ENCODE results near the gene NRGN. TPM values are rescaled to one million over a fixed set of nuclear protein-coding genes. Genes with fewer than 3 reads are reported as not detected.

NRGN gene
- total and polyA plus RNA-seq, 2 of the 4 experiments (the other 2 are of a cell fraction), result 0.54 to 24.8 TPM

DNA sequence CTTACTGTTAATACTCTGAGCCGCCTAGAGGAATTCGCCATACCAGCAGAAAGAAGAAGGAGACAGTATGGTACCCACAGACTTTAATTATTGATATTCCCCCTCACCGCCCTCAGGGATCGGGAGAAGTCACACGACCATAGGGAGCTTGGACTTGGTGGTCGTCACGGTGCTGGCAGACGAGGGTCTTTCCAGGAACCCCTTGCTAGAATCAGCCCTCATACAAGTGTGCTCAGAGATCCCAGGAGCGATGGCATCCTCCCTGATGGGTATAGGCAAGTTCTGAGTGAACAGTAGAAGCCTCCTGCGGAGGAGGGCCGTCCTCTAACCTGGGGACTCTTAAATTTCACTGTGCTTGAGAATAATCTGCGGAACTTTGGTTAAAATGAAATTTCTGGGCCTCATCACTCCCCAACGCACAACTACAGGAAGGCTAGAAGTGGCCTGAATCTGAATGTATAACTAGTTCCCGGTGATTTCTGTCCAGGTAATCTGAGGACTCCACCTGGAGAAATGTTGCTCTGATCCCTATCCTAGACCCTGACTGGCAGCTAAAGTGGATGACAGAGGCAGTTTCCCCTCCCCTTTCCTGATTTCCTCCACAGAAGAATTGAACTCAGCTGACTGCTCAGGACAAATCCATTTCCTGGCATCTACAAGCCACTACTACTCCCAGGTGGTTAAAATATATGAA is 7.8 kb downstream of the NRGN start:
- no TSS peak for BruUV-seq (replicated peaks)
- Histone ChIP-seq H3K23ac (ENCODE audit: low read depth, low read length) (no peak overlapping the region), H2BK15ac (ENCODE audit: low read depth, low read length) (peak overlapping the region; percentile 26; the same call in 2 of the 3 replicates), H4K20me1 (ENCODE audit: insufficient read depth, low read length) (no peaks in the 10 kb centered on the region), H3K27ac (ENCODE audit: insufficient read depth, low read length) (no peak overlapping the region), H3K4me2 (ENCODE audit: low read depth, low read length) (no peak overlapping the region; the same call in 1 of the 2 replicates), H2BK120ac (ENCODE audit: low read depth, low read length) (peak overlapping the region; percentile 6; the same call in 1 of the 2 replicates), H2AK5ac (ENCODE audit: low read depth, low read length) (peak overlapping the region; percentile 59), H3K79me1 (ENCODE audit: low read depth in 1 of 2, low read length in 2 of 2) (no peaks in the 10 kb centered on the region; a peak in 1 of 4 replicates), H2AFZ (replicated peaks; ENCODE audit: low read length, poor library complexity) (peak overlapping the region; percentile 89), H4K5ac (ENCODE audit: low read depth, low read length) (no peak overlapping the region), H3K4me3 (ENCODE audit: insufficient read depth, low read depth, low read length) (no peak overlapping the region), H2AK9ac (replicated peaks; ENCODE audit: low read depth, low read length, poor library complexity) (peak overlapping the region; percentile 18), H3K18ac (ENCODE audit: low read depth, low read length) (no peak overlapping the region; the same call in 1 of the 2 replicates), H3K56ac (ENCODE audit: extremely low read depth, insufficient read depth, low read length) (no peak overlapping the region), H3K4me1 (ENCODE audit: control insufficient read depth, insufficient read depth, low read length) (peaks cover 10% of the 10 kb centered on the region), H3K9me1 (ENCODE audit: insufficient read depth, low read length) (peaks cover 14% of the 10 kb centered on the region), H3K27me3 (ENCODE audit: control insufficient read depth, insufficient read depth, low read length) (no peaks in the 10 kb centered on the region; the same call in 1 of the 2 replicates), H4K91ac (ENCODE audit: insufficient read depth, low read depth, low read length) (peak overlapping the region; percentile 14), H2BK20ac (ENCODE audit: low read depth, low read length) (peak overlapping the region; percentile 41; the same call in 1 of the 2 replicates), H4K8ac (ENCODE audit: low read depth in 2 of 2, low read length in 2 of 2) (peak overlapping the region; percentile 30 to 79; a peak in 3 of 4 replicates), H3K36me3 (ENCODE audit: control insufficient read depth, insufficient read depth, low read length) (no peaks in the 10 kb centered on the region), H3K9me3 (ENCODE audit: control insufficient read depth, insufficient read depth, low read length) (no peaks in the 10 kb centered on the region), H3K4ac (ENCODE audit: low read depth, low read length) (peak overlapping the region; percentile 58), H3K9ac (ENCODE audit: low read depth, low read length) (no peak overlapping the region), H2BK5ac (ENCODE audit: low read depth, low read length, poor library complexity, severe bottlenecking) (peak overlapping the region; percentile 12), H3K14ac (replicated peaks; ENCODE audit: low read depth, low read length) (0 out of 2 replicates have a peak overlapping the region, but pooled peaks have one; percentile 7)
- ATAC-seq (ENCODE audit: low read depth), result no peak
- 60% methylated on average over 2 of the region's 14 CpGs; no CpG with 5 or more reads in 1 of the 2 experiments for WGBS, 2 experiments (ENCODE audit: extremely low coverage in 2 of 2, insufficient read length in 1 of 2)
- intact Hi-C loops (cut with micrococcal nuclease) (loop anchor here (10.0 kb wide), 1 partner anchor 73 kb away; the partner anchor contains the start of genes SIAE and SPA17), dilution Hi-C loops (cut with HindIII; ENCODE audit: low sequenced_read_pairs, unreplicated experiment) (no loop called here), in situ Hi-C loops (cut with MboI; ENCODE audit: low sequenced_read_pairs) (no loop called here)
- TF ChIP-seq MXI1 (IDR thresholded peaks at IDR 0.05; ENCODE audit: borderline replicate concordance, low read depth, low read length) (no peak), SMC3 (IDR thresholded peaks at IDR 0.05; ENCODE audit: low read depth, low read length) (no peak), CEBPB (IDR thresholded peaks at IDR 0.05; ENCODE audit: low read depth, low read length) (no peak), BHLHE40 (IDR thresholded peaks at IDR 0.05; ENCODE audit: low read depth, low read length) (no peak), RAD21 (IDR thresholded peaks at IDR 0.05; ENCODE audit: low read length) (no peak), FOS (IDR thresholded peaks at IDR 0.05; ENCODE audit: low read depth, low read length) (no peak), POLR2A (IDR thresholded peaks at IDR 0.05; ENCODE audit: low read depth, low read length) (no peak), RCOR1 (IDR thresholded peaks at IDR 0.05; ENCODE audit: insufficient replicate concordance, low read length) (no peak), NFE2L2 (IDR thresholded peaks at IDR 0.05; ENCODE audit: low read depth, low read length) (no peak), CHD1 (IDR thresholded peaks at IDR 0.05; ENCODE audit: low read depth, low read length) (no peak), RFX5 (IDR thresholded peaks at IDR 0.05; ENCODE audit: low read depth, low read length) (no peak), MAFK (IDR thresholded peaks at IDR 0.05; ENCODE audit: low read depth, low read length) (no peak)
- TF ChIP-seq, protein P1, sequence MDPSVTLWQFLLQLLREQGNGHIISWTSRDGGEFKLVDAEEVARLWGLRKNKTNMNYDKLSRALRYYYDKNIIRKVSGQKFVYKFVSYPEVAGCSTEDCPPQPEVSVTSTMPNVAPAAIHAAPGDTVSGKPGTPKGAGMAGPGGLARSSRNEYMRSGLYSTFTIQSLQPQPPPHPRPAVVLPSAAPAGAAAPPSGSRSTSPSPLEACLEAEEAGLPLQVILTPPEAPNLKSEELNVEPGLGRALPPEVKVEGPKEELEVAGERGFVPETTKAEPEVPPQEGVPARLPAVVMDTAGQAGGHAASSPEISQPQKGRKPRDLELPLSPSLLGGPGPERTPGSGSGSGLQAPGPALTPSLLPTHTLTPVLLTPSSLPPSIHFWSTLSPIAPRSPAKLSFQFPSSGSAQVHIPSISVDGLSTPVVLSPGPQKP (IDR thresholded peaks at IDR 0.05; ENCODE audit: borderline replicate concordance, low read depth, low read length), result no peak
- TF ChIP-seq, protein P2, sequence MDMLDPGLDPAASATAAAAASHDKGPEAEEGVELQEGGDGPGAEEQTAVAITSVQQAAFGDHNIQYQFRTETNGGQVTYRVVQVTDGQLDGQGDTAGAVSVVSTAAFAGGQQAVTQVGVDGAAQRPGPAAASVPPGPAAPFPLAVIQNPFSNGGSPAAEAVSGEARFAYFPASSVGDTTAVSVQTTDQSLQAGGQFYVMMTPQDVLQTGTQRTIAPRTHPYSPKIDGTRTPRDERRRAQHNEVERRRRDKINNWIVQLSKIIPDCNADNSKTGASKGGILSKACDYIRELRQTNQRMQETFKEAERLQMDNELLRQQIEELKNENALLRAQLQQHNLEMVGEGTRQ (IDR thresholded peaks at IDR 0.05; ENCODE audit: low read depth, low read length), result no peak
- TF ChIP-seq, protein P3, sequence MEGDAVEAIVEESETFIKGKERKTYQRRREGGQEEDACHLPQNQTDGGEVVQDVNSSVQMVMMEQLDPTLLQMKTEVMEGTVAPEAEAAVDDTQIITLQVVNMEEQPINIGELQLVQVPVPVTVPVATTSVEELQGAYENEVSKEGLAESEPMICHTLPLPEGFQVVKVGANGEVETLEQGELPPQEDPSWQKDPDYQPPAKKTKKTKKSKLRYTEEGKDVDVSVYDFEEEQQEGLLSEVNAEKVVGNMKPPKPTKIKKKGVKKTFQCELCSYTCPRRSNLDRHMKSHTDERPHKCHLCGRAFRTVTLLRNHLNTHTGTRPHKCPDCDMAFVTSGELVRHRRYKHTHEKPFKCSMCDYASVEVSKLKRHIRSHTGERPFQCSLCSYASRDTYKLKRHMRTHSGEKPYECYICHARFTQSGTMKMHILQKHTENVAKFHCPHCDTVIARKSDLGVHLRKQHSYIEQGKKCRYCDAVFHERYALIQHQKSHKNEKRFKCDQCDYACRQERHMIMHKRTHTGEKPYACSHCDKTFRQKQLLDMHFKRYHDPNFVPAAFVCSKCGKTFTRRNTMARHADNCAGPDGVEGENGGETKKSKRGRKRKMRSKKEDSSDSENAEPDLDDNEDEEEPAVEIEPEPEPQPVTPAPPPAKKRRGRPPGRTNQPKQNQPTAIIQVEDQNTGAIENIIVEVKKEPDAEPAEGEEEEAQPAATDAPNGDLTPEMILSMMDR (conservative IDR thresholded peaks at IDR 0.05; ENCODE audit: low read depth, low read length), result no peak
- no peak for DNase-seq
- POLR2A ChIA-PET (ENCODE audit: unreplicated experiment), result no interaction called here
- CTCF ChIA-PET, result interaction anchor here (1.3 kb wide), 2 partner anchors 10 to 129 kb away, joined by 3 to 5 read pairs; no protein-coding TSS in a partner anchor

Measured in IMR-90 (cell line).